ENCODE data around the gene CIZ1.

Gene CIZ1

GRCh38 chr9:128159784-128160602 is 31.4 kb downstream of the CIZ1 start, which contains the start of gene BBLN:
TSS of gene BBLN (plus strand) at chr9:128160265. CDS start at chr9:128160408, 143 bp downstream.
- peak; percentile 95 for DNase-seq

GRCh38 chr9:128159522-128159783 is 31.9 kb downstream of the CIZ1 start:
- DNase-seq = no peak

DNA sequence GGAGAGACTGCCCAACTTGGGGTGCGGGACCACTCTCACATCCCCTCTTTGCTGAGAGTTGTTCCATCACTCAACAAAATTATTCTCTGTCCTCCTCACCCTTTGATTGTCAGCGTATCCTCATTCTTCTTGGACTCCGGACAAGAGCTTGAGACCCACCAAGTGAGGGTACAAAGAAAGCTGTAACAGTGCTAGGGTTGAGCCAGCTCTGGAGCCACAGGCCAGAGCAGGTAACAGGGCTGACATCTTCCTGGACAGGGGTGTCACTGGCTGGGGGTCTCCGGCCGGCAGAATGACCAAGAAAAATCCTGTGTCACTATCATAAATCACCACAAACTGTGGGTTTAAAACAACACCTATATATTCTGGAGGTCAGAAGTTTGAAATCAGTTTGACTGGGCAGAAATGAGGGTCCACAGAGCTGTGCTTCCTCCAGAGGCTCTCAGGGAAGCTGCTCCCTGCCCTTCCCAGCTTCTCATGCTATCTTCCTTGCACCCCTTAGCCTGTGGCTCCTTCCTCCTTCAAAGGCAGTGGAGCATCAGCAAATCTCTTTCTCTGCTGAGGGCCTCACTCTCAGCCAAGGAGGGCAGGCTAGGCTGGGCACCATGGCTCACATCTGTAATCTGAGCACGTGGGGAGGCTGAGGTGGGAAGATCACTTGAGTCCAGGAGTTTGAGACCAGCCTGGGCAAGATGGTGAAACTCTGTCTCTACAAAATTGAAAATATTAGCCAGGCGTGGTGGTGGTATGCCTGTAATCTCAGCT is 35.5 kb downstream of the CIZ1 start:
- no peak for DNase-seq

DNA sequence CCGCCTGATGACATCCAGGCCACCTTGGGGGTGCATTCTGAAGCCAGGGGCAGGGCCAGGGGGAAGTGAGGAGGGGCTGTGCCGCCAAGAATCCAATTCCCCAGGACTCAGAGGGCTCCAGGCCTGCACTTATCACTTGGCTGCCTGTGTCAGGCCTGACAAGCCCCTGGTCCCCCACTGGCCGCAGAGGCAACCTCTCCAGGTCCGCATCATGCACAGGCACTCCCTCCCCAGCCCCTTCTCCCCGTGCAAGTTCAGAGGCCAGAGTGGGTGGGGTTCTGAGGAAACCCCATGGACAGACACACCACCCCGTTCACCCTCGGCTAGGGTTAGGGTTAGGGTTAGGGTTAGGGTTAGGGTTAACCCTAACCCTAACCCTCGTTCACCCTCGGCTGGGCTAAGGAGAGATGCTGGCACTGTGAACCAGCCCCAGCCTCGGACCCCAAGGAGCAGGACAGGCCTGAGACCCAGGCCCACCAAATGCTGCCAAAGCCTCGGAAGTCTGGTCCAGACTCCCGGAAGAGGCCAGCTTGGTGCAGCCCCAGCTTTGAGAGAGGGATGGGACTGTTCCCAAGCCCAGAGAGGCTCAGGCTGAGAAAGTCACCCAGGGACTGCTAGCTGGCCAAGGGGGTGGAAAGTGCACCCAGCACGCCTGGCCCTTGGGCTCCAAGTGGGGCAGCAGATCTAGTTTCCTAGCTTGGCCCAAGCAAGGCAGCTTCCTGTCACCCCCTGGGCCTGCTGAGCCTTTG is 37.3 kb downstream of the CIZ1 start:
- DNase-seq = no peak

- no peak for DNase-seq
Observed at GRCh38 chr9:128153060-128153946, 38.1 kb downstream of the CIZ1 start.

GRCh38 chr9:128152133-128153059 is 39.0 kb downstream of the CIZ1 start:
- no peak for DNase-seq

DNA sequence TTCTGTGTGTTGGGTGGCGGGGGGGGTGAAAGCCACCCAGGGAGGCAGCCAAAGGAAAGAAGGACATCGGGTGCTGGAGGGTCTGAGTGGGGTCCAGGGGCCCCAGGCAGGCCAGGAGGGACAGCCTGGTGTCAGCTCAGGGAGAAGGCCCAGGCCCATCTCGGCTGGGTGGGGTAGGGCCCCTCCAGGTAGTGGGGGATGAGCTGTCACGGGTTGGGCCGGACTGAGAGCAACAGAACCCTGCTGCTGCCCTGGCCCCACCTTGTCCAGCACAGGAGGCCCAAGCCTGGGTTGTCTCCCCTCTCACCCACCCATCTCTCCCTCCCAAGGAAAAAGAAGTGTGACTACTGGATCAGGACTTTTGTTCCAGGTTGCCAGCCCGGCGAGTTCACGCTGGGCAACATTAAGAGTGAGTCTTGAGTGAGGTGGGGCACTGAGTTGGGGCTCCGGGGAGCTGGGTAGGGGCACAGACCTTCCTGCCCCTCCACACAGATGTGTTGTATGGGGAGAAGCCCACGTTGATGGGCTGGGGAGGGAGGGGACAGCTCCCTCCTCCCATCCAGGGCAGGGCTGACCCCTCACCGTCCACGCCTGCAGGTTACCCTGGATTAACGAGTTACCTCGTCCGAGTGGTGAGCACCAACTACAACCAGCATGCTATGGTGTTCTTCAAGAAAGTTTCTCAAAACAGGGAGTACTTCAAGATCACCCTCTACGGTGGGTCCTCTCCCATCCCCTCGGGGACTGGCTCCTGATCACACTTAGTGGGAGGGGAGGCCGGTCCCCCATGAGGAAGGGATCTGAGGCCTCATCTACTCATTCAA is 39.9 kb downstream of the CIZ1 start:
- DNase-seq = no peak

DNA sequence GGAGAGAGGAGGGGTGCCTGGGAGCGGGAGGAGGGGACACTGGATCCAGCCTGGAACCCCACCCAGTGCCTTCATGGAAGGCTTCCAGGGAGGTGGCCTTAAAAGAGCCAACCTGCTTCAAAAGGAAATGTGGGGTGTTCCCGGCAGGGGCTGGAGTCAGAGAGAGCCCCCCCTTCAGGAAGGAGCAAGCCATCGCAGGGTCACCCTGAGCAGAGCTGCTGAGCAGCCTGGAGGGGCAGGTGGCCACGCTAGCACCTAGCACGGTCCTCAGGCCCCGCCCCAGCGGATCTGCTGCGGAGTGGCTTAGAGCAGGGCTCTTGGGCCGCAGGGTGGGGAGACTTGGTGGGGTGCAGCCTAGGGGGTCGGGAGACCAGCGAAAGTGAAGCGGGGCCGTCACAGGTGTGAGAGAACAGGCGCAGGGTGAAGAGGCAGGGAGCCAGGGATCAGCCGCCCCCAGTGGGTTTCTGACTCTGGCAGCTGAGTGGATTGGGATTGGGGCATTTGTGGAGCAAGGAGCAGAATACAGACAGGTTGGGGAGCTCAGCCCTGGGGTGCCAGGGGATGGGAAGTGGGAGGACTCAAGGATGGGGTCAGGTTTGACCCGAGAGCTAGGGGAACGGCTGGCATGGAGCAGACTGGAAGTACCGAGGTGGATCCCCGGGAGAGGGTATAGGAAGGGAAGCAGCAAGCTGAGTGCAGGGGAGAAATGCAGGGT is 40.6 kb downstream of the CIZ1 start:
- no peak for DNase-seq

DNA sequence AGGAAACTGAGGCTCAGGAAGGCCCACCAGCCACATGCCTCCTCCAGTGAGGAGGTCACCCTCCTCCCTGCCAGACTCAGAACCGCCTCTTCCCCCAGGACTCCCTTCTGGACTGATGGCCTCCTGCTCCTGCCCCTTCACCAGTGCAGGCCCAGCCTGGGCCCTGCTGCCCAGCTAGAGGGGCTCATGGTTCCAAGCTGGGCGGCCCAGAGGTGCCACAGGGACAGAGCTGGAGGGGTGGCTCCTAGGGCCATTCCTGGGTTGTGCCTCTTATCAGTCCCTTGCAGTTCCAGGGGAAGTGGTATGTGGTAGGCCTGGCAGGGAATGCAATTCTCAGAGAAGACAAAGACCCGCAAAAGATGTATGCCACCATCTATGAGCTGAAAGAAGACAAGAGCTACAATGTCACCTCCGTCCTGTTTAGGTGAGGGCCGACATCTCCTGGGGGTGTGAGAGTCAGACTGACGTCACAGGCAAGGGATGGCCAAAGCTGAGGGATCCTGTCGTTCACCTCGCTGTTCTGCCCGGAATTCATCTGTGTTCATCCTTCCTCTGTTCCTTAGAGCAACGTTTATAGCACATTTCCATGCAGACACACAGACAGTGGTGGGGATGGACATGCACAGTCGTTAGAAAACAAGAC is 41.3 kb downstream of the CIZ1 start:
- DNase-seq = no peak

- no peak for DNase-seq
Observed at GRCh38 chr9:128149001-128149701, 42.2 kb downstream of the CIZ1 start, which contains the start of gene LCN2. TSS of gene LCN2 (plus strand) at chr9:128149453. CDS start at chr9:128149526, 73 bp downstream.

DNA sequence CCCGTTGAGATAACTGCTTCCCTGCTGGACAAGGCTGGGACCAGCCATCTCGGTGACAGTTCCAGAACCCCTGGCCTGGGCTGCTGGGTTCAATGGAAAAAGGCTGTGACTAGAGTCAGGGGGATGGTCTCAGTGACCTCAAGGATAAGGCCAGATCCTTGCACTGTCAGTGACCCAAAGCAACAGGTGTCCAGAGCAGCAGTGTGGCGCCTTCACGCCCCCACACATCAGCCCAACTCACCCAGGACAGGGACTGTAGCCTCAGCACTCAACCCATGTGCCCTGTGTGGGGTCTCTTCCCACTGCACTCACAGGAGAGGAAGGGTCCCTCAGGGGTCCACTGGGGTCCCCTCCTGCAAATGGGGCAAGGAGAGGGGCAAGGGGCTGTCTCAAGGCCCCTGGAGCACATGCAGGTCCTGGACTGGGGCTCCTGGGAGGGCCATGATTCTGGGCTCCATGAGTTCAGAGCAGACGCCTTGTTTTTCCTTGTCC is 42.8 kb downstream of the CIZ1 start:
- no peak for DNase-seq

GRCh38 chr9:128146591-128147120 is 44.7 kb downstream of the CIZ1 start:
- DNase-seq = no peak

GRCh38 chr9:128145951-128146351 is 45.4 kb downstream of the CIZ1 start:
- DNase-seq = no peak

DNA sequence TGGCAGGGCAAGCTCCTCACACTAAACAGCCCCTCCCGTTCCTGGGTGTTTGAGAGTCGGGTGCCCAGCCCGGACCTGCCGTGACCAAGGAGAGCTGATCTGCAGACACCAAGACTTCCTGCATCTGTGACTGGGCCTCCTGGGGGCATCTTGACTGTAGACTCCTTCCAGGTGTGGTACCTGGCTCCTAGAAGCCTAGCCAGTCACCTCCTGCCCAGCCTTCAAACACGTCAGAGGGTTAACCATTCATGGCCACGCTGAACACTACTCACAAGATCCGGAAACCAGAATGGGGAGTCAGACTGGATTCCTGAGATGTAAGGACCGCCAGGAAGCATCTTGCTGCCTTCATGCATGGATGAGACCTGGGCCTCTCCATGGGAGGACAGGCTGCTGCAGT is 45.8 kb downstream of the CIZ1 start:
- DNase-seq = no peak

GRCh38 chr9:128144239-128145181 is 46.9 kb downstream of the CIZ1 start:
- DNase-seq = no peak

DNA sequence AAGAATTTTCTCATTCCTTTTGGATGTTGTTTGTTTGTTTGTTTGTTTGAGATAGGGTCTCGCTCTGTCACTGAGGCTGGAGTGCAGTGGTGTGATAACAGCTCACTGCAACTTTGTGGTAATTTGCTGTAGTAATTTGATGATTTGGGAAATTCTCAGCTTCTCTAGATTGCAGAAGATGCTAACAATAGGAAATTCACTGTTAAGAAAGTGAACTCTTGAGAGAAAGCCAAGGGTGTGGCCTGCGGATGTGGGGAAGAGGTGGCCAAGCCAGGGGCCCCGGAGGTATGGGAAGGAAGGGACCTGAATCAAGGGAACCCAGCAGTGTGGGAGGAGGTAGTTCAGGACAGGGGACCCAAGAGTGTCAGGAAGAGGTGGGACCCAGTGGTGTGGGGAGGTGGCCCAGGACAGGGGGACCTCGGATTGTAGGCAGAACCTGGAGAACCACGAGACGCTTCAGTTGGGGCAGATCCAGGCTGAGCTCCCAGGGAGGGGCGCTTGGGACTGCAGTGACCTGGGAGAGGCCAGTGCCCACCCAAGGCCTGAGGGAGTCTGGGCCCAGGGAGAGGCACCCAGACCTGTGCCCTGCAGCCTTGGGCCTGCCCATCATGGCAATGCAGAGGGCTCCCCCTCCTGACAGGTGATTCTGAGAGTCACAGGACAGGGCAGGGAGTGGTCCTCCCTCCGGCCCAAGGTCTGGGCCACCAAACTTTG is 47.7 kb downstream of the CIZ1 start:
- DNase-seq = no peak

Data from NCI-H774 (cell line).